ENCODE data around the gene MYO1G.

The MYO1G gene

GRCh38 chr7:45021604-45022296, 42.9 kb upstream of the MYO1G start:
- H3K27ac ChIP-seq, result no peak overlapping the region
- TF ChIP-seq ZFX (IDR thresholded peaks at IDR 0.05; ENCODE audit: borderline replicate concordance) (no peak), CTCF (IDR thresholded peaks at IDR 0.05) (no peak)

- TF ChIP-seq CTCF (IDR thresholded peaks at IDR 0.05) (no peak), ZFX (IDR thresholded peaks at IDR 0.05; ENCODE audit: borderline replicate concordance) (no peak)
- H3K27ac ChIP-seq, result no peak overlapping the region
Observed at GRCh38 chr7:45020915-45021314, 42.1 kb upstream of the MYO1G start.

GRCh38 chr7:45017253-45017652, 38.4 kb upstream of the MYO1G start:
- TF ChIP-seq CTCF (IDR thresholded peaks at IDR 0.05), result no peak
- no peak for TF ChIP-seq ZFX (IDR thresholded peaks at IDR 0.05; ENCODE audit: borderline replicate concordance)
- no peak overlapping the region for H3K27ac ChIP-seq

- TF ChIP-seq ZFX (IDR thresholded peaks at IDR 0.05; ENCODE audit: borderline replicate concordance) (no peak), CTCF (IDR thresholded peaks at IDR 0.05) (no peak)
- H3K27ac ChIP-seq, result 0 out of 2 replicates have a peak overlapping the region, but pooled peaks have one; percentile 2
Observed at GRCh38 chr7:45015313-45015712, 36.5 kb upstream of the MYO1G start.

- TF ChIP-seq ZFX (IDR thresholded peaks at IDR 0.05; ENCODE audit: borderline replicate concordance) (no peak), CTCF (IDR thresholded peaks at IDR 0.05) (no peak)
- H3K27ac ChIP-seq, result no peak overlapping the region
Observed at GRCh38 chr7:45013465-45013967, 34.7 kb upstream of the MYO1G start.

- H3K27ac ChIP-seq, result peak overlapping the region; percentile 75
- TF ChIP-seq CTCF (IDR thresholded peaks at IDR 0.05), result no peak
Observed at GRCh38 chr7:45007571-45008328, 28.9 kb upstream of the MYO1G start.

GRCh38 chr7:45007106-45007505, 28.3 kb upstream of the MYO1G start:
- peak overlapping the region; percentile 75 for H3K27ac ChIP-seq
- TF ChIP-seq ZFX (IDR thresholded peaks at IDR 0.05; ENCODE audit: borderline replicate concordance) (no peak), CTCF (IDR thresholded peaks at IDR 0.05) (no peak)

All from 22Rv1 (cell line).